ENCODE measurements around the gene OTC. TPM values are rescaled to one million over a fixed set of nuclear protein-coding genes. Genes with fewer than 3 reads are reported as not detected.

The OTC gene
- total RNA-seq, 1 donor from 2014 or later: not detected

DNA sequence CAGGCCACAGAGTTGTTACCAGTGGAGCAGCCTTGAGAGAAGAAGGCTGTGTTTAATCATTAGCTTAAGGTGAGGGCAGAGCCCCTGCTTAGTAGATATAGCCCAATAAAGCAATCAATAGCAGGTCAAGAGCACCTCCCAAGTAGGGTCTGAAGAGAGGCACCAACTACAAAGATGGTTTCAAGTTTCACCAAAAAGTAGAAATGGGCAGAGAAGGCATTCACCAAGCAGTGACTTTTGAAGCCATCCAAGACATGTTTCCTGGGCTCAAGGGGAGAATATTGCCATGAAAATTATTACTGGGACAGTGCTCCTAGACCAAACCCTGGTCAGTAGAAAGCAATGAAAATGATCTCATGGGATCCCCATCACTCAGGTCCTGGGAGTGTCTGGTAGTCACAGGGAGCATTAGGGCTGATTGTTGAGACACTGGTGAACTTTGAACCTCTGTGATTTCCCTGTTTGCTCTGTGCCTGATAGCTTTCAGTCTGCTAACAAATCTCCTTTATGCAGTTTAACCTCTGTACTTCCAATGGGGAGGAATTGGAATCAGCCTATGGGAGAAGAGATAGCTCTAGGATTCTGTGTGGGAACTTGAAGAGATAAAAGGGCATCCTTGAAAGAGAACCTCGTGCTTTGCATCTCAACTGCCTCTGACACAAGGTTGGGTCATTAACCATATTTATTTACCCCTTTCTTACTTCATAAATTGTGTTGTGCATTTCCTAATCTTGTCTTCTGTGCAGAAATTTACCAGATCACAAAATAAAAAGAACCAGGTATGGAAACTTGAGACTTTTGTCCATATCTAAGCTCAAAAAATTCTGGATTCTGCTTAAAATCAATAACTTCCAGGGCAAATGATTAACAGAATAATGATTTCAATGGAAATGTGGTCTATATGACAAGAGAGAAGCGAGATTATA lies 9.3 kb upstream of the OTC start:
- DNase-seq (ENCODE audit: low read depth): no peak
- TF ChIP-seq, protein P1, sequence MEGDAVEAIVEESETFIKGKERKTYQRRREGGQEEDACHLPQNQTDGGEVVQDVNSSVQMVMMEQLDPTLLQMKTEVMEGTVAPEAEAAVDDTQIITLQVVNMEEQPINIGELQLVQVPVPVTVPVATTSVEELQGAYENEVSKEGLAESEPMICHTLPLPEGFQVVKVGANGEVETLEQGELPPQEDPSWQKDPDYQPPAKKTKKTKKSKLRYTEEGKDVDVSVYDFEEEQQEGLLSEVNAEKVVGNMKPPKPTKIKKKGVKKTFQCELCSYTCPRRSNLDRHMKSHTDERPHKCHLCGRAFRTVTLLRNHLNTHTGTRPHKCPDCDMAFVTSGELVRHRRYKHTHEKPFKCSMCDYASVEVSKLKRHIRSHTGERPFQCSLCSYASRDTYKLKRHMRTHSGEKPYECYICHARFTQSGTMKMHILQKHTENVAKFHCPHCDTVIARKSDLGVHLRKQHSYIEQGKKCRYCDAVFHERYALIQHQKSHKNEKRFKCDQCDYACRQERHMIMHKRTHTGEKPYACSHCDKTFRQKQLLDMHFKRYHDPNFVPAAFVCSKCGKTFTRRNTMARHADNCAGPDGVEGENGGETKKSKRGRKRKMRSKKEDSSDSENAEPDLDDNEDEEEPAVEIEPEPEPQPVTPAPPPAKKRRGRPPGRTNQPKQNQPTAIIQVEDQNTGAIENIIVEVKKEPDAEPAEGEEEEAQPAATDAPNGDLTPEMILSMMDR (IDR thresholded peaks at IDR 0.05; ENCODE audit: insufficient read depth, low read length, poor library complexity, severe bottlenecking): no peak
- H3K36me3 ChIP-seq (ENCODE audit: control insufficient read depth, insufficient read depth, low read length): no peaks in the 10 kb centered on the region
- H3K4me3 ChIP-seq (ENCODE audit: low read depth, low read length): no peak overlapping the region
- H3K27me3 ChIP-seq (ENCODE audit: control insufficient read depth, insufficient read depth, low read length): no peaks in the 10 kb centered on the region

DNA sequence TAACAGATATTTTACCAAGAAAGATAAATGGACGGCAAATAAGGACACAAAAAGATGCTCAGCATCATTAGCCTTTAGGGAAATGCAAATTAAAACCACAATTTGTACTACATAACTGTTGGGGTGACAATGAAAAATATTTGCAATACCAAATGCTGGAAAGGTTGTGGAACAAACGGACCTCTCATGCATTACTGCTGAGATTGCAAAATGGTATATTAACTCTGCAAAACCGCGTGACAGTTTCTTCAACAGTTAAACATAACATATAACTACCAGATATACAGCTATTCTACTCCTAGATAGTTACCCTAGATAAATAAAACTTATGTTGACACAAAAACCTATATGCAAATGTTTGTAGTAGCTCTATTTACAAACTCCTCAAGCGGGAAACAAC lies 6.3 kb upstream of the OTC start:
- DNase-seq (ENCODE audit: low read depth): no peak
- TF ChIP-seq, protein P1 (IDR thresholded peaks at IDR 0.05; ENCODE audit: insufficient read depth, low read length, poor library complexity, severe bottlenecking): no peak
- Histone ChIP-seq H3K4me3 (ENCODE audit: low read depth, low read length) (no peak overlapping the region), H3K27me3 (ENCODE audit: control insufficient read depth, insufficient read depth, low read length) (no peaks in the 10 kb centered on the region), H3K36me3 (ENCODE audit: control insufficient read depth, insufficient read depth, low read length) (no peaks in the 10 kb centered on the region)

DNA sequence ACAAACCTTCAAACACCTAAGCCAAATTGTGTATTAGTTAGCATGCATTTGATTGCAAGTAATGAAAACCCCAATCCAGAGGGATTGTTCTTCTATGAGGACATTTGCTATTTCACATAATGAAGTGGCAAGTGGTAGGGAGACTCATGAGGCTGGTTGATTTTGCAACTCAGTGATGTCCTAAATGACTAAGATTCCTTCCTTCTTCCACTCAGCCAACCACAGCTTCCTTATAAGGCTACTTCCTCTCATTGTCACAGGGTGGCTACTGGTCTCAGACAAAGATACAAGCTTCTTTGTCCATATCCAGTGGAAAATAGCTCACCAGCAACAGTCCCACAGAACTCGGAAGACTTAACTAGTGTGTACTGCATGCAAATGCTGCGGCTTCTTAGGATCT lies 5.3 kb upstream of the OTC start:
- no peaks in the 10 kb centered on the region for H3K36me3 ChIP-seq (ENCODE audit: control insufficient read depth, insufficient read depth, low read length)
- no peaks in the 10 kb centered on the region for H3K27me3 ChIP-seq (ENCODE audit: control insufficient read depth, insufficient read depth, low read length)
- DNase-seq (ENCODE audit: low read depth): peak; percentile 65
- TF ChIP-seq, protein P1 (IDR thresholded peaks at IDR 0.05; ENCODE audit: insufficient read depth, low read length, poor library complexity, severe bottlenecking): no peak
- H3K4me3 ChIP-seq (ENCODE audit: low read depth, low read length): no peak overlapping the region

DNA sequence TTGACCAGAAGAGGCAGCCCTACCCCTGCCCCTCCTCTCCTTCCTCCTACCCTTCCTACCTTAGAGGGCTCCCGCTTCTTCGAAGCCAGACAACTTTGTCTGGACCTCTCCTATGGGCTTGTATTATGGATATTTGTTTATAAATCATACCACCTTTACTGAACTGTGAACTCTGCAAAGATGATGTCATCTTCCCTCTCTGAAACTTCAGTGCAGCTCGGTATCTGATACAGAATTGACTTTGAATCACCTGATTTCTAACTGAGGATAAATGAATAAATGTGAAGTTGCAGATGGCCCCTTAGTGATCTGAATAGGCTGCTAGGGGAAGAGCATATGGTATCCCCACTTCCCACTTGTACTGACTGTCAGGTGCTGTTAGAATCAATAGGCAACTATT lies 1.1 kb upstream of the OTC start:
- Histone ChIP-seq H3K27me3 (ENCODE audit: control insufficient read depth, insufficient read depth, low read length) (no peaks in the 10 kb centered on the region), H3K4me3 (ENCODE audit: low read depth, low read length) (no peak overlapping the region), H3K36me3 (ENCODE audit: control insufficient read depth, insufficient read depth, low read length) (no peaks in the 10 kb centered on the region)
- TF ChIP-seq, protein P1 (IDR thresholded peaks at IDR 0.05; ENCODE audit: insufficient read depth, low read length, poor library complexity, severe bottlenecking): no peak
- DNase-seq (ENCODE audit: low read depth): no peak

DNA sequence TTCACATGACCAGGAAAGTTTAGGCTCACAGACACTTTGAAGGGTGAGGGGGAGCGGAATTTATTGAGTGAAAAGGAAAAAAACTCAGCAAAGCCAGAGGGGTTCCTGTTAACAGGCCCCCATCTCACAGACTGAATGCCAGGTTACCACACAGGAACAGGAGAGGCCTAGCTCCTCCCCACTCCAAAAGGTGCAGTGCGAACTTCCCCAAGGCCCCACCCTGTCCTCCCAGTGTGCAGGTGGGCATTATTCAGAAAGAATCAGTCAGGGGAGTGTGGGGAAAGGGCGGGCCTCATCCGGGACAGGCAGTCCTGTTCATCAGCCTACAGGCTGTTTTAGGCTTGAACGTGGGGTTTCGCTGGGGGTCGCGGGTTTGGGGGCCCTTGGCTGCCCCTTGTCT lies 4.0 kb downstream of the OTC start:
- DNase-seq (ENCODE audit: low read depth): no peak
- Histone ChIP-seq H3K27me3 (ENCODE audit: control insufficient read depth, insufficient read depth, low read length) (no peaks in the 10 kb centered on the region), H3K36me3 (ENCODE audit: control insufficient read depth, insufficient read depth, low read length) (no peaks in the 10 kb centered on the region), H3K4me3 (ENCODE audit: low read depth, low read length) (no peak overlapping the region)
- TF ChIP-seq, protein P1 (IDR thresholded peaks at IDR 0.05; ENCODE audit: insufficient read depth, low read length, poor library complexity, severe bottlenecking): no peak

All from kidney epithelial cell (primary cell).